GM12872 (cell line): ENCODE results near the gene NDUFA6.

Experiments used
- CTCF ChIP-seq: IDR thresholded peaks from 3 replicates; pipeline ENCODE4 v1.5.1; 2011; ENCODE audit warnings: low read depth, mild to moderate bottlenecking, low read length, moderate library complexity; ENCODE audit not compliant: insufficient read depth

Gene NDUFA6

GRCh38 chr22:42052765-42053164, 37.8 kb downstream of the NDUFA6 start:
- TF ChIP-seq CTCF, result no peak

DNA sequence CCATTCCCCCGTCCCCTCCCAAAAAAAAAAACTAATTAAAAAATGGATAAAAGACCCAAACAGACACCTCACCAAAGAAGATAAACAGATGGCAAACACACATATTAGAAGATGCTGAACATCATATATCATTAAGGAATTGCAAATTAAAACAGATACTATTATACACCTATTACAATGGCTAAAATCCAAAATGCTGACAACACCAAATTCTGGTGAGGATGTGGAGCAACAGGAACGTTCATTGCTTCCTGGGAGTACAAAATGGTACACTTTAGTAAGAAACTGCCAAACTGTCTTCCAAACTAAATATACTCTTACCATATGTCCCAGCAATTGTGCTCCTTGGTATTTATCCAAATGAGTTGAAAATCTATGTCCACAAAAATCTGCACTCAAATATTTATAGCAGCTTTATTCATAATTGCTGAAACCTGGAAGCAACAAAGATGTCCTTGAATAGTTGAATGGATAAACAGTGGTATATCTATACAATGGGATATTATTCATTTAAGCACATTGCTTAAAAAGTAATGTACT, 39.9 kb downstream of the NDUFA6 start:
- no peak for TF ChIP-seq CTCF

DNA sequence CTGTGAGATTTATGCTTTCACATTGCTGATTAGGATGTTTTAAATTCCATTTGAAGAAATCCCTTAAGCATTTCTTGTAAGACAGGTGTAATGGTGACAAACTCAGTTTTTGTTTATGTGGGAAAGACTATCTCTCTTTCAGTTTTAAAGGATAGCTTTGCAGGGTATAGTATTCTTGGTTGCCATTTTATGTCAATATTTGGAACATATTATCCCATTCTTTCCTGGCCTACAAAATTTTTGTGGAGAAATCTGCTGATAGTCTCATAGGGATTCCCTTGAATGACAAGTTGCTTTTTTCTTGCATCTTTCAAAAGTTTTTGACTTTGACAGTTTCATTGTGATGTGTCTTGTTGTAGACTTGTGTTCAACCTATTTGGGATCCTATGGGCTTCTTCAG, 48.8 kb downstream of the NDUFA6 start:
- TF ChIP-seq CTCF, result no peak

GRCh38 chr22:42039271-42039670, 51.3 kb downstream of the NDUFA6 start:
- no peak for TF ChIP-seq CTCF
